ENCODE data around the gene AGBL4. TPM values are rescaled to one million over a fixed set of nuclear protein-coding genes. Genes with fewer than 3 reads are reported as not detected.

Gene AGBL4
- total and polyA plus RNA-seq, 2 of the 13 experiments (the other 11 are each of a cell fraction or from before 2014, with no cell fraction given) = not detected

DNA sequence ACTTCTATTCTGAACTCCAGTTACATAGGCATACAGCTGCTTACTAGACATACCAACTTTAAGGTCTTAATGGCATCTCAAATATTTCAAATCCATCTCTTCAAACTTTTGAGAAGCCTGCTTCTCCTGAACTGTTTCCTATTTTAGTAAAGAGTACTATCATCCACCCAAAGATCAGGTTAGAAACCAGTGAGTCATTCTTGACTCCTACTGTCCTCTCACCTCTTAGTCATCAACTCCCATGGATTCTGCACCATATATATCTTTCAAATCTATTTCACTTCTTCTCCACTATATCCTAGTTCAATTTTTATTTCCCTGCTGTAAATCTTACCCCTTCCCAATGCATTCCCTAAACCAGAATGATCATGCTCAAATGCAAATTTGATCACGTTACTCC is 1228.9 kb downstream of the AGBL4 start:
- DNase-seq (ENCODE audit: low spot score) (no peak), FAIRE-seq (no peak), ATAC-seq (no peak)
- intact Hi-C loops (cut with micrococcal nuclease; ENCODE audit: unreplicated experiment) = no loop called here
- Histone ChIP-seq H3K4me1 (ENCODE audit: insufficient read depth, low read length) (no peaks in the 10 kb centered on the region), H3K4me3 (replicated peaks in 1 of 3; ENCODE audit: insufficient read depth in 1 of 3, low read depth in 2 of 3, low read length in 3 of 3) (no peak overlapping the region), H2AFZ (ENCODE audit: low read length) (no peak overlapping the region), H3K36me3 (replicated peaks in 1 of 2; ENCODE audit: control insufficient read depth in 1 of 2, insufficient read depth in 2 of 2, low read length in 2 of 2) (no peaks in the 10 kb centered on the region), H3K79me2 (ENCODE audit: insufficient read depth, low read length) (no peaks in the 10 kb centered on the region), H3K27me3 (ENCODE audit: control insufficient read depth in 1 of 2, insufficient read depth in 2 of 2, low read length in 2 of 2) (no peaks in the 10 kb centered on the region), H3K4me2 (ENCODE audit: low read depth, low read length) (no peak overlapping the region), H3K9ac (ENCODE audit: insufficient read depth, low read depth, low read length) (no peak overlapping the region), H3K27ac (ENCODE audit: extremely low read length, insufficient read depth, low read length) (no peak overlapping the region), H3K9me3 (ENCODE audit: low read length) (no peaks in the 10 kb centered on the region; the same call in 1 of the 2 replicates), H4K20me1 (ENCODE audit: insufficient read depth, low read length) (no peaks in the 10 kb centered on the region)
- ChIA-PET CTCF (ENCODE audit: low intra/inter-chr PET ratio, low total read pairs) (no interaction called here), POLR2A (no interaction called here)
- BruUV-seq (replicated peaks) = no TSS peak
- WGBS (ENCODE audit: low lambda C conversion rate) = 0% methylated on average over 1 of the region's 1 CpG
- in situ Hi-C loops (cut with HindIII; ENCODE audit: extremely low pct_ligation_motif_present, low pct_unique_long_range_greater_than_20kb) = no loop called here
- TF ChIP-seq ZSCAN9 (CRISPR knock-in tag; IDR thresholded peaks at IDR 0.05; ENCODE audit: borderline replicate concordance) (no peak), PAX8 (CRISPR knock-in tag; IDR thresholded peaks at IDR 0.05; ENCODE audit: borderline replicate concordance) (no peak), ZMAT3 (CRISPR knock-in tag; conservative IDR thresholded peaks at IDR 0.05) (no peak), KLF16 (CRISPR knock-in tag; IDR thresholded peaks at IDR 0.05) (no peak), ZNF18 (CRISPR knock-in tag; IDR thresholded peaks at IDR 0.05; ENCODE audit: insufficient replicate concordance) (no peak), NCOA1 (CRISPR knock-in tag; IDR thresholded peaks at IDR 0.05) (no peak), TFAP4 (IDR thresholded peaks at IDR 0.05; ENCODE audit: borderline replicate concordance, low read depth) (no peak), ZNF547 (CRISPR knock-in tag; IDR thresholded peaks at IDR 0.05) (no peak), HNF4A (CRISPR knock-in tag; IDR thresholded peaks at IDR 0.05) (no peak), SETDB1 (CRISPR knock-in tag; IDR thresholded peaks at IDR 0.05; ENCODE audit: borderline replicate concordance) (no peak), KLF12 (CRISPR knock-in tag; IDR thresholded peaks at IDR 0.05; ENCODE audit: borderline replicate concordance) (no peak), PLRG1 (conservative IDR thresholded peaks at IDR 0.05) (no peak)
- TF ChIP-seq, protein P1, sequence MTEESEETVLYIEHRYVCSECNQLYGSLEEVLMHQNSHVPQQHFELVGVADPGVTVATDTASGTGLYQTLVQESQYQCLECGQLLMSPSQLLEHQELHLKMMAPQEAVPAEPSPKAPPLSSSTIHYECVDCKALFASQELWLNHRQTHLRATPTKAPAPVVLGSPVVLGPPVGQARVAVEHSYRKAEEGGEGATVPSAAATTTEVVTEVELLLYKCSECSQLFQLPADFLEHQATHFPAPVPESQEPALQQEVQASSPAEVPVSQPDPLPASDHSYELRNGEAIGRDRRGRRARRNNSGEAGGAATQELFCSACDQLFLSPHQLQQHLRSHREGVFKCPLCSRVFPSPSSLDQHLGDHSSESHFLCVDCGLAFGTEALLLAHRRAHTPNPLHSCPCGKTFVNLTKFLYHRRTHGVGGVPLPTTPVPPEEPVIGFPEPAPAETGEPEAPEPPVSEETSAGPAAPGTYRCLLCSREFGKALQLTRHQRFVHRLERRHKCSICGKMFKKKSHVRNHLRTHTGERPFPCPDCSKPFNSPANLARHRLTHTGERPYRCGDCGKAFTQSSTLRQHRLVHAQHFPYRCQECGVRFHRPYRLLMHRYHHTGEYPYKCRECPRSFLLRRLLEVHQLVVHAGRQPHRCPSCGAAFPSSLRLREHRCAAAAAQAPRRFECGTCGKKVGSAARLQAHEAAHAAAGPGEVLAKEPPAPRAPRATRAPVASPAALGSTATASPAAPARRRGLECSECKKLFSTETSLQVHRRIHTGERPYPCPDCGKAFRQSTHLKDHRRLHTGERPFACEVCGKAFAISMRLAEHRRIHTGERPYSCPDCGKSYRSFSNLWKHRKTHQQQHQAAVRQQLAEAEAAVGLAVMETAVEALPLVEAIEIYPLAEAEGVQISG (CRISPR knock-in tag; IDR thresholded peaks at IDR 0.05) = no peak
- TF ChIP-seq, protein P2, sequence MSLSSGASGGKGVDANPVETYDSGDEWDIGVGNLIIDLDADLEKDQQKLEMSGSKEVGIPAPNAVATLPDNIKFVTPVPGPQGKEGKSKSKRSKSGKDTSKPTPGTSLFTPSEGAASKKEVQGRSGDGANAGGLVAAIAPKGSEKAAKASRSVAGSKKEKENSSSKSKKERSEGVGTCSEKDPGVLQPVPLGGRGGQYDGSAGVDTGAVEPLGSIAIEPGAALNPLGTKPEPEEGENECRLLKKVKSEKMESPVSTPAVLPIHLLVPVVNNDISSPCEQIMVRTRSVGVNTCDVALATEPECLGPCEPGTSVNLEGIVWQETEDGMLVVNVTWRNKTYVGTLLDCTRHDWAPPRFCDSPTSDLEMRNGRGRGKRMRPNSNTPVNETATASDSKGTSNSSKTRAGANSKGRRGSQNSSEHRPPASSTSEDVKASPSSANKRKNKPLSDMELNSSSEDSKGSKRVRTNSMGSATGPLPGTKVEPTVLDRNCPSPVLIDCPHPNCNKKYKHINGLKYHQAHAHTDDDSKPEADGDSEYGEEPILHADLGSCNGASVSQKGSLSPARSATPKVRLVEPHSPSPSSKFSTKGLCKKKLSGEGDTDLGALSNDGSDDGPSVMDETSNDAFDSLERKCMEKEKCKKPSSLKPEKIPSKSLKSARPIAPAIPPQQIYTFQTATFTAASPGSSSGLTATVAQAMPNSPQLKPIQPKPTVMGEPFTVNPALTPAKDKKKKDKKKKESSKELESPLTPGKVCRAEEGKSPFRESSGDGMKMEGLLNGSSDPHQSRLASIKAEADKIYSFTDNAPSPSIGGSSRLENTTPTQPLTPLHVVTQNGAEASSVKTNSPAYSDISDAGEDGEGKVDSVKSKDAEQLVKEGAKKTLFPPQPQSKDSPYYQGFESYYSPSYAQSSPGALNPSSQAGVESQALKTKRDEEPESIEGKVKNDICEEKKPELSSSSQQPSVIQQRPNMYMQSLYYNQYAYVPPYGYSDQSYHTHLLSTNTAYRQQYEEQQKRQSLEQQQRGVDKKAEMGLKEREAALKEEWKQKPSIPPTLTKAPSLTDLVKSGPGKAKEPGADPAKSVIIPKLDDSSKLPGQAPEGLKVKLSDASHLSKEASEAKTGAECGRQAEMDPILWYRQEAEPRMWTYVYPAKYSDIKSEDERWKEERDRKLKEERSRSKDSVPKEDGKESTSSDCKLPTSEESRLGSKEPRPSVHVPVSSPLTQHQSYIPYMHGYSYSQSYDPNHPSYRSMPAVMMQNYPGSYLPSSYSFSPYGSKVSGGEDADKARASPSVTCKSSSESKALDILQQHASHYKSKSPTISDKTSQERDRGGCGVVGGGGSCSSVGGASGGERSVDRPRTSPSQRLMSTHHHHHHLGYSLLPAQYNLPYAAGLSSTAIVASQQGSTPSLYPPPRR (CRISPR knock-in tag; IDR thresholded peaks at IDR 0.05; ENCODE audit: borderline replicate concordance) = no peak
